HUES48 (cell line): Measurements from ENCODE around the gene LGMN.
"Not testable (repeated sequence)": the region's sequence is repeated elsewhere in the genome, so short reads cannot be mapped to it uniquely, and the experiment has no call there.

ENCODE experiments used
- H3K27ac ChIP-seq: one replicate; pipeline ENCODE4 v1.7.0; 2013; ENCODE audit warnings: low read depth, low read length, inconsistent platforms
- H3K27me3 ChIP-seq: 2 replicates; pipeline ENCODE4 v1.6.1; 2013; ENCODE audit warnings: mild to moderate bottlenecking, low read length; ENCODE audit not compliant: control insufficient read depth, insufficient read depth
- H3K36me3 ChIP-seq: 2 replicates; pipeline ENCODE4 v1.6.1; 2013; ENCODE audit warnings: low read length; ENCODE audit not compliant: control insufficient read depth, insufficient read depth
- H3K4me1 ChIP-seq: 2 replicates; pipeline ENCODE4 v1.6.1; 2013; ENCODE audit warnings: mild to moderate bottlenecking, low read length; ENCODE audit not compliant: control insufficient read depth, insufficient read depth
- H3K4me3 ChIP-seq: 2 replicates; pipeline ENCODE4 v1.5.1; 2013; ENCODE audit warnings: mild to moderate bottlenecking, low read depth, low read length
- H3K9ac ChIP-seq: 2 replicates; pipeline ENCODE4 v1.6.1; 2013; ENCODE audit warnings: mild to moderate bottlenecking, low read depth, low read length, moderate library complexity
- H3K9me3 ChIP-seq: 2 replicates; pipeline ENCODE4 v1.6.1; 2013; ENCODE audit warnings: low read length; ENCODE audit not compliant: control insufficient read depth, insufficient read depth

Gene LGMN

GRCh38 chr14:92684801-92685560, 63.4 kb downstream of the LGMN start:
- H3K9me3 ChIP-seq, result no peaks in the 10 kb centered on the region
- H3K27ac ChIP-seq, result no peak overlapping the region
- no peak overlapping the region for H3K9ac ChIP-seq
- H3K4me1 ChIP-seq, result no peaks in the 10 kb centered on the region; the same call in 1 of the 2 replicates
- peaks cover 22% of the 10 kb centered on the region for H3K27me3 ChIP-seq
- H3K36me3 ChIP-seq, result no peaks in the 10 kb centered on the region
- H3K4me3 ChIP-seq, result no peak overlapping the region

GRCh38 chr14:92683041-92683440, 65.4 kb downstream of the LGMN start:
- no peaks in the 10 kb centered on the region for H3K9me3 ChIP-seq
- no peak overlapping the region for H3K4me3 ChIP-seq
- H3K27me3 ChIP-seq, result peaks cover 11% of the 10 kb centered on the region
- H3K9ac ChIP-seq, result no peak overlapping the region
- H3K36me3 ChIP-seq, result no peaks in the 10 kb centered on the region
- no peak overlapping the region for H3K27ac ChIP-seq
- H3K4me1 ChIP-seq, result no peaks in the 10 kb centered on the region; the same call in 1 of the 2 replicates

- H3K27me3 ChIP-seq, result no peaks in the 10 kb centered on the region
- H3K9me3 ChIP-seq, result no peaks in the 10 kb centered on the region
- no peak overlapping the region for H3K27ac ChIP-seq
- no peak overlapping the region for H3K9ac ChIP-seq
- no peaks in the 10 kb centered on the region for H3K4me1 ChIP-seq
- H3K4me3 ChIP-seq, result no peak overlapping the region
- no peaks in the 10 kb centered on the region for H3K36me3 ChIP-seq
Observed at GRCh38 chr14:92680781-92681650, 67.4 kb downstream of the LGMN start.

DNA sequence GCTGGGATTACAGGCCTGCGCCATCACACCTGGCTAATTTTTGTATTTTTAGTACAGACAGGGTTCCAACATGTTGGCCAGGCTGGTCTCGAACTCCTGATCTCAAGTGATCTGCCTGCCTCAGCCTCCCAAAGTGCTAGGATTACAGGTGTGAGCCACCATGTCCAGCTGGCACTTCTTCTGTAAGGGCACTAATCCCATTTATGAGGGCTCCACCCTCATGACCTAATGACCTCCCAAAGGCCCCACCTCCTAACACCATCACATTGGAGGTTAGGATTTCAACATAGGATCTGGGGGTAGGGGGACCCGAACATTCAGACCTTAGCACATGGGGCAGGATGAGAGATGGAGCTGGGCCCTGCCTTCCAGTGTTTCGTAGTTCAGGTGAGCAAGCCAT, 68.1 kb downstream of the LGMN start:
- not testable (repeated sequence) for H3K4me1 ChIP-seq, H3K27me3 ChIP-seq, H3K36me3 ChIP-seq, H3K4me3 ChIP-seq, H3K9ac ChIP-seq, H3K9me3 ChIP-seq, H3K27ac ChIP-seq

GRCh38 chr14:92679246-92679645, 69.2 kb downstream of the LGMN start:
- H3K27me3 ChIP-seq, result no peaks in the 10 kb centered on the region
- no peaks in the 10 kb centered on the region for H3K4me1 ChIP-seq
- no peak overlapping the region for H3K4me3 ChIP-seq
- H3K36me3 ChIP-seq, result no peaks in the 10 kb centered on the region
- no peak overlapping the region for H3K9ac ChIP-seq
- no peak overlapping the region for H3K27ac ChIP-seq
- no peaks in the 10 kb centered on the region for H3K9me3 ChIP-seq

DNA sequence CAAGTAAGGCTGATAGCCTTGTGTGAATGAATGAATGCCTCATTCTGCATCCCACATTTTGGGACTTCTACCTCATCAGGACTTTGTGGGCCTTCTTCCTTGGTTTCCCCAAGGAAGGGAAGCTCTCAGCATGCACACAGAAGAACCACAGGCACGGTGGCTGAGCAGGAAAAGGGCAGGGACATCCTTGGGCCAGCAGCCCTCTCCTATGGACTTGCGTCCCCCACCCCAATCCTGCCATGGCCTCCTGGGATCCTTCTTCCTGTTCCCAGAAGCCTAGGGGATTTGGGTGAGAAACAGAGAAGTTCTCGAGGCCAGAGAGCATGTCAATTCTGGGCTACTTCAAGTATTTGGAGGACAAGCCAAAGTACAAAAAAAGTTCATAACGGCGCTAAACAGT, 69.7 kb downstream of the LGMN start:
- Histone ChIP-seq H3K27ac (no peak overlapping the region), H3K9me3 (no peaks in the 10 kb centered on the region), H3K27me3 (no peaks in the 10 kb centered on the region), H3K4me1 (no peaks in the 10 kb centered on the region), H3K9ac (no peak overlapping the region), H3K36me3 (no peaks in the 10 kb centered on the region), H3K4me3 (no peak overlapping the region)

GRCh38 chr14:92677955-92678354, 70.5 kb downstream of the LGMN start:
- Histone ChIP-seq H3K4me3 (no peak overlapping the region), H3K9ac (no peak overlapping the region), H3K9me3 (no peaks in the 10 kb centered on the region), H3K4me1 (no peaks in the 10 kb centered on the region), H3K27me3 (no peaks in the 10 kb centered on the region), H3K36me3 (no peaks in the 10 kb centered on the region), H3K27ac (no peak overlapping the region)

DNA sequence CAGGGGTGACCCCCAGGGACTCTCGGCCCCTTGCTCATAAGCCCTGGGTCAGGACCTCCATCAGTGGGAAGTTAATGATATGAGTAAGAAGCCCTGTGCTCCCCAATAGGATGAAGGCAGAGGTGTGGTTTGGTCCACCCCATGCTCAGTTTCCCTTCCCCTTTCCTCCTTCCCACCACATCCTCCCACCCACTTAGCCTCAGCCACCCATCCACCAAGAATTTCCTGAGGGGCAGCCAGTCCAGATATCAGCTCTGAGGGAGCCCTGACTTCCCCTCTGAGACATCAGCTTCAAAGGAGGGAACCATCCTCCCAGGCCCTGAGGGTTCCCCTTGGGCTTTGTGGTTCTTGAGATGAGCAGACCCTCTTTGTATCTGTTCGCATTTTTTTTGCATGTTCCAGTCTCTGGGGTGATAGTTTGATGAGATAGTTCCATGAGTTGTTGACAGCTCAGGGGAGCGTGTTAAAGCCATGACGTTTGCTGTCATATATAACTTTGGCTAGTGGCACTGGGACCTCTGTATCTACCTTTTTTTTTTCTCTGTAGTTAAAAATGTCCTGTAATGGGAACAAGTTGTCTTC, 71.2 kb downstream of the LGMN start:
- H3K9me3 ChIP-seq, result no peaks in the 10 kb centered on the region
- no peak overlapping the region for H3K27ac ChIP-seq
- no peaks in the 10 kb centered on the region for H3K36me3 ChIP-seq
- no peak overlapping the region for H3K4me3 ChIP-seq
- H3K9ac ChIP-seq, result no peak overlapping the region
- no peaks in the 10 kb centered on the region for H3K27me3 ChIP-seq
- H3K4me1 ChIP-seq, result no peaks in the 10 kb centered on the region

- Histone ChIP-seq H3K4me1 (no peaks in the 10 kb centered on the region), H3K4me3 (no peak overlapping the region), H3K9ac (no peak overlapping the region), H3K36me3 (no peaks in the 10 kb centered on the region), H3K27me3 (no peaks in the 10 kb centered on the region), H3K27ac (no peak overlapping the region), H3K9me3 (no peaks in the 10 kb centered on the region)
Observed at GRCh38 chr14:92676403-92677086, 71.9 kb downstream of the LGMN start.

DNA sequence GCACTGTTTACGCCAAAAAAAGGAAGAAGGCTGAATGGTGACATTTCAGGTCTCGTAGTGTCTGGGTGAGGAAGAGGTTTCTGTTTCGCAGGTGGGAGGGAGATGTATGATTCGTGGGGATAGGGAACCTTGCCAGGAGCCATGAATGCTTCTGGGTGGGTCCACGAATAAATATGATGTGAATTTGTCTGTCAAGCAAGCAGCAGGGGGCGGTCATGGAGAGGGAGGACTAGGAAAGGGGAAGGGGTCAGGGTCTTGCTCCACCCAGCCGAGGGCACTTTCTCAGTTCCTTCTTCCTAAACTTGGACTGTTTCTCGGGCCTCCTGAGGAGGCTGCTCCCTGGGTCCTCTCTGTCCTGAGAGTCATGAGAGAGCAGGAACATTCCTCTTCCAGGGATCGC, 72.5 kb downstream of the LGMN start:
- Histone ChIP-seq H3K4me3 (no peak overlapping the region), H3K9ac (no peak overlapping the region), H3K27me3 (no peaks in the 10 kb centered on the region), H3K27ac (no peak overlapping the region), H3K9me3 (no peaks in the 10 kb centered on the region), H3K36me3 (no peaks in the 10 kb centered on the region), H3K4me1 (no peaks in the 10 kb centered on the region)
